Smooth muscle cell (in vitro differentiated cells): Measurements from ENCODE around the gene GIPC2. TPM values are rescaled to one million over a fixed set of nuclear protein-coding genes. Genes with fewer than 3 reads are reported as not detected.

ENCODE experiments used
- DNase-seq: peaks from one replicate; lab custom pipeline; 2025; ENCODE audit not compliant: unreplicated experiment; lab: John Stamatoyannopoulos, UW
- H2AFZ ChIP-seq: fragments of 200-600 bp; sonication (generic); 2 replicates; pipeline ENCODE4 v1.6.0; 2016; ENCODE audit warnings: antibody characterized with exemption, low read depth, mild to moderate bottlenecking
- H3F3A ChIP-seq: fragments of 200-600 bp; sonication (generic); 2 replicates; pipeline ENCODE4 v1.6.0; 2017; ENCODE audit warnings: antibody characterized with exemption, low read depth
- H3K27ac ChIP-seq: fragments of 200-600 bp; sonication (generic); 2 replicates; pipeline ENCODE4 v1.5.1; 2016; ENCODE audit warnings: low read depth, mild to moderate bottlenecking
- H3K27me3 ChIP-seq: fragments of 200-600 bp; sonication (generic); 2 replicates; pipeline ENCODE4 v1.6.1; 2016; ENCODE audit warnings: low read depth, mild to moderate bottlenecking
- H3K36me3 ChIP-seq: fragments of 200-600 bp; sonication (generic); 2 replicates; pipeline ENCODE4 v1.5.1; 2016; ENCODE audit warnings: low read depth
- H3K4me1 ChIP-seq: fragments of 200-600 bp; sonication (generic); 2 replicates; pipeline ENCODE4 v1.5.1; 2016; ENCODE audit warnings: low read depth
- H3K4me2 ChIP-seq: fragments of 200-600 bp; sonication (generic); 2 replicates; pipeline ENCODE4 v1.6.0; 2016; ENCODE audit warnings: mild to moderate bottlenecking
- H3K4me3 ChIP-seq: fragments of 200-600 bp; sonication (generic); 2 replicates; pipeline ENCODE4 v1.5.1; 2016; ENCODE audit warnings: mild to moderate bottlenecking
- H3K79me2 ChIP-seq: fragments of 200-600 bp; sonication (generic); 2 replicates; pipeline ENCODE4 v1.6.0; 2016; ENCODE audit warnings: low read depth, mild to moderate bottlenecking
- H3K9ac ChIP-seq: fragments of 200-600 bp; sonication (generic); 2 replicates; pipeline ENCODE4 v1.6.0; 2016; ENCODE audit warnings: low read depth
- H3K9me3 ChIP-seq: fragments of 200-600 bp; sonication (generic); replicated peaks from 2 replicates; pipeline ENCODE4 v1.5.1; 2016; ENCODE audit warnings: low read depth
- H4K20me1 ChIP-seq: fragments of 200-600 bp; sonication (generic); 2 replicates; pipeline ENCODE4 v1.6.0; 2016; ENCODE audit warnings: low read depth
- CTCF ChIP-seq: fragments of 200-600 bp; sonication (generic); IDR thresholded peaks from 2 replicates; pipeline ENCODE4 v1.5.1; 2017; ENCODE audit warnings: borderline replicate concordance, mild to moderate bottlenecking, antibody characterized with exemption; ENCODE audit not compliant: insufficient read depth, poor library complexity, severe bottlenecking
- WGBS: methylation state at CpG from one replicate; pipeline ENCODE4 v1.1.7; 2016; ENCODE audit warnings: low lambda C conversion rate; 5-methylcytosine and 5-hydroxymethylcytosine counted together
- polyA plus RNA-seq: library from polyadenylated mRNA; unstranded; fragments of >200 nt; fragmentation: Nextera tagmentation; extraction: Ambion mirVana; gene quantifications from 2 replicates; pipeline ENCODE4 v1.2.1, GENCODE V29; 2016
- total RNA-seq: library from RNA; depleted of rRNA; stranded (reverse); fragments of >200 nt; gene quantifications from 2 replicates; pipeline ENCODE4 v1.2.3, GENCODE V29; 2014

Gene GIPC2
- total and polyA plus RNA-seq, 2 experiments from 2014 or later, result 0.05 TPM; not detected in 1

- H3K9me3 ChIP-seq, result no peaks in the 10 kb centered on the region
- no peak for DNase-seq
- no peaks in the 10 kb centered on the region for H3F3A ChIP-seq
- no peak overlapping the region for H3K4me3 ChIP-seq
- H3K27me3 ChIP-seq, result no peaks in the 10 kb centered on the region
- H3K4me1 ChIP-seq, result no peaks in the 10 kb centered on the region
- no peak overlapping the region for H3K27ac ChIP-seq
- H3K79me2 ChIP-seq, result no peaks in the 10 kb centered on the region
- no peaks in the 10 kb centered on the region for H4K20me1 ChIP-seq
- 93% methylated on average over 1 of the region's 1 CpG for WGBS
- H2AFZ ChIP-seq, result no peak overlapping the region
- H3K4me2 ChIP-seq, result no peak overlapping the region
- H3K36me3 ChIP-seq, result no peaks in the 10 kb centered on the region
- TF ChIP-seq CTCF, result no peak
- no peak overlapping the region for H3K9ac ChIP-seq
Measured at GRCh38 chr1:78094639-78095038, 48.9 kb downstream of the GIPC2 start.

- H3K4me1 ChIP-seq, result no peaks in the 10 kb centered on the region
- no peaks in the 10 kb centered on the region for H3K9me3 ChIP-seq
- no peaks in the 10 kb centered on the region for H3F3A ChIP-seq
- WGBS, result 59% methylated on average over 2 of the region's 2 CpGs
- H3K79me2 ChIP-seq, result no peaks in the 10 kb centered on the region
- no peak overlapping the region for H3K4me2 ChIP-seq
- no peak overlapping the region for H2AFZ ChIP-seq
- TF ChIP-seq CTCF, result no peak
- no peak for DNase-seq
- no peaks in the 10 kb centered on the region for H4K20me1 ChIP-seq
- no peak overlapping the region for H3K27ac ChIP-seq
- no peak overlapping the region for H3K9ac ChIP-seq
- H3K27me3 ChIP-seq, result no peaks in the 10 kb centered on the region
- H3K4me3 ChIP-seq, result no peak overlapping the region
- H3K36me3 ChIP-seq, result no peaks in the 10 kb centered on the region
Measured at GRCh38 chr1:78095593-78095992, 49.8 kb downstream of the GIPC2 start.

GRCh38 chr1:78096017-78096416 is 50.3 kb downstream of the GIPC2 start:
- no peak overlapping the region for H3K27ac ChIP-seq
- H2AFZ ChIP-seq, result no peak overlapping the region
- no peaks in the 10 kb centered on the region for H3K9me3 ChIP-seq
- no peak overlapping the region for H3K4me2 ChIP-seq
- no peak for DNase-seq
- no peaks in the 10 kb centered on the region for H3K79me2 ChIP-seq
- H3K4me3 ChIP-seq, result no peak overlapping the region
- no peaks in the 10 kb centered on the region for H3K4me1 ChIP-seq
- no peaks in the 10 kb centered on the region for H4K20me1 ChIP-seq
- H3K9ac ChIP-seq, result no peak overlapping the region
- H3K27me3 ChIP-seq, result no peaks in the 10 kb centered on the region
- no peaks in the 10 kb centered on the region for H3K36me3 ChIP-seq
- no peak for TF ChIP-seq CTCF
- H3F3A ChIP-seq, result no peaks in the 10 kb centered on the region

GRCh38 chr1:78096976-78097375 is 51.2 kb downstream of the GIPC2 start:
- no peaks in the 10 kb centered on the region for H3K79me2 ChIP-seq
- no peak for DNase-seq
- TF ChIP-seq CTCF, result no peak
- no peak overlapping the region for H3K9ac ChIP-seq
- no peaks in the 10 kb centered on the region for H3K9me3 ChIP-seq
- no peak overlapping the region for H3K27ac ChIP-seq
- H3K4me3 ChIP-seq, result no peak overlapping the region
- H3K4me1 ChIP-seq, result no peaks in the 10 kb centered on the region
- H3F3A ChIP-seq, result no peaks in the 10 kb centered on the region
- H2AFZ ChIP-seq, result no peak overlapping the region
- no peaks in the 10 kb centered on the region for H4K20me1 ChIP-seq
- no peak overlapping the region for H3K4me2 ChIP-seq
- H3K36me3 ChIP-seq, result no peaks in the 10 kb centered on the region
- 88% methylated on average over 1 of the region's 1 CpG for WGBS
- H3K27me3 ChIP-seq, result no peaks in the 10 kb centered on the region
